Loucy (cell line): ENCODE data around the gene HDLBP.

Experiments
- H2AFZ ChIP-seq: fragments of 200-600 bp; sonication (generic); 2 replicates; pipeline ENCODE4 v1.6.0; 2016; ENCODE audit warnings: antibody characterized with exemption, mild to moderate bottlenecking, low read length, moderate library complexity
- H3F3A ChIP-seq: fragments of 200-600 bp; 2 replicates; pipeline ENCODE4 v1.6.0; 2016; ENCODE audit warnings: antibody characterized with exemption, low read depth, mild to moderate bottlenecking
- H3K27me3 ChIP-seq: fragments of 200-600 bp; sonication (generic); 2 replicates; pipeline ENCODE4 v1.6.1; 2014; ENCODE audit warnings: low read length, mild to moderate bottlenecking; ENCODE audit not compliant: insufficient read depth, poor library complexity, severe bottlenecking
- H3K36me3 ChIP-seq: fragments of 200-600 bp; sonication (generic); 2 replicates; pipeline ENCODE4 v1.6.1; 2016; ENCODE audit warnings: low read length; ENCODE audit not compliant: insufficient read depth
- H3K4me1 ChIP-seq: fragments of 200-600 bp; sonication (generic); 2 replicates; pipeline ENCODE4 v1.5.1; 2014; ENCODE audit warnings: low read length, mild to moderate bottlenecking; ENCODE audit not compliant: insufficient read depth, poor library complexity, severe bottlenecking
- H3K4me2 ChIP-seq: fragments of 200-600 bp; sonication (generic); 2 replicates; pipeline ENCODE4 v1.6.0; 2014; ENCODE audit warnings: antibody characterized with exemption, low read length, low read depth, mild to moderate bottlenecking; ENCODE audit not compliant: poor library complexity, severe bottlenecking
- H3K4me3 ChIP-seq: fragments of 200-600 bp; sonication (generic); 2 replicates; pipeline ENCODE4 v1.5.1; 2014; ENCODE audit warnings: low read length, mild to moderate bottlenecking, mixed read lengths; ENCODE audit not compliant: poor library complexity, severe bottlenecking
- H3K79me2 ChIP-seq: fragments of 200-600 bp; sonication (generic); 2 replicates; pipeline ENCODE4 v1.6.1; 2014; ENCODE audit warnings: low read length; ENCODE audit not compliant: insufficient read depth
- H3K9ac ChIP-seq: fragments of 200-600 bp; sonication (generic); 2 replicates; pipeline ENCODE4 v1.6.0; 2014; ENCODE audit warnings: mild to moderate bottlenecking, low read depth, low read length, moderate library complexity; ENCODE audit not compliant: poor library complexity, severe bottlenecking
- H3K9me2 ChIP-seq: fragments of 200-600 bp; sonication (generic); replicated peaks from 2 replicates; pipeline ENCODE4 v1.6.1; 2016; ENCODE audit warnings: low read depth, low read length, mixed read lengths
- H3K9me3 ChIP-seq: fragments of 200-600 bp; sonication (generic); 2 replicates; pipeline ENCODE4 v1.6.1; 2014; ENCODE audit warnings: mild to moderate bottlenecking, antibody characterized with exemption, low read length, low read depth; ENCODE audit not compliant: insufficient read depth
- H4K20me1 ChIP-seq: fragments of 200-600 bp; sonication (generic); 2 replicates; pipeline ENCODE4 v1.6.0; 2014; ENCODE audit warnings: antibody characterized with exemption, low read length, mild to moderate bottlenecking; ENCODE audit not compliant: insufficient read depth, poor library complexity, severe bottlenecking
- EZH2phosphoT487 ChIP-seq: fragments of 200-600 bp; IDR thresholded peaks from 2 replicates; pipeline ENCODE4 v1.6.1; 2018; ENCODE audit warnings: antibody characterized with exemption, mild to moderate bottlenecking, moderate library complexity, borderline replicate concordance
- TF ChIP-seq, protein P1 (sequence below): fragments of 200-600 bp; sonication (generic); conservative IDR thresholded peaks from 2 replicates; pipeline ENCODE4 v1.5.1; 2014; ENCODE audit warnings: mild to moderate bottlenecking, antibody characterized with exemption, low read length

Gene HDLBP

GRCh38 chr2:241193271-241193670, 122.2 kb downstream of the HDLBP start:
- no peak for TF ChIP-seq EZH2phosphoT487
- TF ChIP-seq, protein P1, sequence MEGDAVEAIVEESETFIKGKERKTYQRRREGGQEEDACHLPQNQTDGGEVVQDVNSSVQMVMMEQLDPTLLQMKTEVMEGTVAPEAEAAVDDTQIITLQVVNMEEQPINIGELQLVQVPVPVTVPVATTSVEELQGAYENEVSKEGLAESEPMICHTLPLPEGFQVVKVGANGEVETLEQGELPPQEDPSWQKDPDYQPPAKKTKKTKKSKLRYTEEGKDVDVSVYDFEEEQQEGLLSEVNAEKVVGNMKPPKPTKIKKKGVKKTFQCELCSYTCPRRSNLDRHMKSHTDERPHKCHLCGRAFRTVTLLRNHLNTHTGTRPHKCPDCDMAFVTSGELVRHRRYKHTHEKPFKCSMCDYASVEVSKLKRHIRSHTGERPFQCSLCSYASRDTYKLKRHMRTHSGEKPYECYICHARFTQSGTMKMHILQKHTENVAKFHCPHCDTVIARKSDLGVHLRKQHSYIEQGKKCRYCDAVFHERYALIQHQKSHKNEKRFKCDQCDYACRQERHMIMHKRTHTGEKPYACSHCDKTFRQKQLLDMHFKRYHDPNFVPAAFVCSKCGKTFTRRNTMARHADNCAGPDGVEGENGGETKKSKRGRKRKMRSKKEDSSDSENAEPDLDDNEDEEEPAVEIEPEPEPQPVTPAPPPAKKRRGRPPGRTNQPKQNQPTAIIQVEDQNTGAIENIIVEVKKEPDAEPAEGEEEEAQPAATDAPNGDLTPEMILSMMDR = no peak
- H3K36me3 ChIP-seq = no peaks in the 10 kb centered on the region
- no peaks in the 10 kb centered on the region for H3F3A ChIP-seq
- no peaks in the 10 kb centered on the region for H3K4me1 ChIP-seq
- no peak overlapping the region for H3K4me2 ChIP-seq
- H3K9me2 ChIP-seq = no peaks in the 10 kb centered on the region
- H3K27me3 ChIP-seq = no peaks in the 10 kb centered on the region
- H3K4me3 ChIP-seq = no peak overlapping the region
- H3K9me3 ChIP-seq = no peaks in the 10 kb centered on the region
- no peaks in the 10 kb centered on the region for H3K79me2 ChIP-seq
- H3K9ac ChIP-seq = no peak overlapping the region
- H2AFZ ChIP-seq = no peak overlapping the region
- H4K20me1 ChIP-seq = no peaks in the 10 kb centered on the region

- no peaks in the 10 kb centered on the region for H3K27me3 ChIP-seq
- H3F3A ChIP-seq = no peaks in the 10 kb centered on the region
- no peaks in the 10 kb centered on the region for H3K9me3 ChIP-seq
- no peaks in the 10 kb centered on the region for H3K4me1 ChIP-seq
- H3K9ac ChIP-seq = no peak overlapping the region
- H3K4me2 ChIP-seq = no peak overlapping the region
- no peaks in the 10 kb centered on the region for H3K79me2 ChIP-seq
- no peaks in the 10 kb centered on the region for H3K36me3 ChIP-seq
- H3K9me2 ChIP-seq = no peaks in the 10 kb centered on the region
- no peak overlapping the region for H2AFZ ChIP-seq
- H4K20me1 ChIP-seq = no peaks in the 10 kb centered on the region
- H3K4me3 ChIP-seq = no peak overlapping the region
- no peak for TF ChIP-seq EZH2phosphoT487
These were observed 124.4 kb downstream of the HDLBP start for GRCh38 chr2:241191081-241191480.

- no peak overlapping the region for H2AFZ ChIP-seq
- H3K4me2 ChIP-seq = no peak overlapping the region
- H3F3A ChIP-seq = no peaks in the 10 kb centered on the region
- no peaks in the 10 kb centered on the region for H3K36me3 ChIP-seq
- no peaks in the 10 kb centered on the region for H3K4me1 ChIP-seq
- H3K27me3 ChIP-seq = no peaks in the 10 kb centered on the region
- H4K20me1 ChIP-seq = no peaks in the 10 kb centered on the region
- no peak overlapping the region for H3K9ac ChIP-seq
- H3K79me2 ChIP-seq = no peaks in the 10 kb centered on the region
- H3K9me2 ChIP-seq = no peaks in the 10 kb centered on the region
- no peak overlapping the region for H3K4me3 ChIP-seq
- no peak for TF ChIP-seq EZH2phosphoT487
- TF ChIP-seq, protein P1 = no peak
- H3K9me3 ChIP-seq = no peaks in the 10 kb centered on the region
These were observed 125.0 kb downstream of the HDLBP start for GRCh38 chr2:241190291-241190981.

- TF ChIP-seq, protein P1 = no peak
- TF ChIP-seq EZH2phosphoT487 = no peak
- H3K9me2 ChIP-seq = no peaks in the 10 kb centered on the region
- no peaks in the 10 kb centered on the region for H3K4me1 ChIP-seq
These were observed 125.6 kb downstream of the HDLBP start for GRCh38 chr2:241189856-241190201.

More at GRCh38 chr2:241189856-241190201, 125.6 kb downstream of the HDLBP start:
- no peaks in the 10 kb centered on the region for H3K79me2 ChIP-seq
- H4K20me1 ChIP-seq = no peaks in the 10 kb centered on the region
- H3F3A ChIP-seq = no peaks in the 10 kb centered on the region
- H3K9me3 ChIP-seq = no peaks in the 10 kb centered on the region
- no peak overlapping the region for H2AFZ ChIP-seq
- H3K4me2 ChIP-seq = no peak overlapping the region
- H3K27me3 ChIP-seq = no peaks in the 10 kb centered on the region
- no peak overlapping the region for H3K9ac ChIP-seq
- no peaks in the 10 kb centered on the region for H3K36me3 ChIP-seq
- H3K4me3 ChIP-seq = no peak overlapping the region
